Measurements from ENCODE around the gene LZTS2. TPM values are rescaled to one million over a fixed set of nuclear protein-coding genes. Genes with fewer than 3 reads are reported as not detected.

Gene LZTS2
- total RNA-seq, 1 donor from 2014 or later = 52.2 TPM

GRCh38 chr10:101003639-101004206 lies 4.1 kb downstream of the LZTS2 start:
- no peak overlapping the region for H3K4me3 Mint-ChIP-seq (ENCODE audit: unreplicated experiment)
- H3K9me3 Mint-ChIP-seq (ENCODE audit: unreplicated experiment) = no peaks in the 10 kb centered on the region

GRCh38 chr10:101005361-101005760 lies 5.8 kb downstream of the LZTS2 start:
- Mint-ChIP-seq H3K4me3 (ENCODE audit: unreplicated experiment) (no peak overlapping the region), H3K27me3 (ENCODE audit: unreplicated experiment) (peaks cover 6% of the 10 kb centered on the region), H3K27ac (ENCODE audit: unreplicated experiment) (no peak overlapping the region), H3K9me3 (ENCODE audit: unreplicated experiment) (no peaks in the 10 kb centered on the region), H3K36me3 (ENCODE audit: low read depth, unreplicated experiment) (peaks cover 12% of the 10 kb centered on the region), H3K4me1 (ENCODE audit: unreplicated experiment) (peaks cover 7% of the 10 kb centered on the region)
- no peak for TF ChIP-seq CTCF (IDR thresholded peaks at IDR 0.05; ENCODE audit: unreplicated experiment)
- DNase-seq (ENCODE audit: low spot score) = no peak

More at GRCh38 chr10:101003639-101004206, 4.1 kb downstream of the LZTS2 start:
- Mint-ChIP-seq H3K36me3 (ENCODE audit: low read depth, unreplicated experiment) (peaks cover 13% of the 10 kb centered on the region), H3K27me3 (ENCODE audit: unreplicated experiment) (peaks cover 7% of the 10 kb centered on the region), H3K27ac (ENCODE audit: unreplicated experiment) (no peak overlapping the region), H3K4me1 (ENCODE audit: unreplicated experiment) (peaks cover 9% of the 10 kb centered on the region)
- no peak for DNase-seq (ENCODE audit: low spot score)
- no peak for TF ChIP-seq CTCF (IDR thresholded peaks at IDR 0.05; ENCODE audit: unreplicated experiment)

- peaks cover 10% of the 10 kb centered on the region for H3K36me3 Mint-ChIP-seq (ENCODE audit: low read depth, unreplicated experiment)
Measured at GRCh38 chr10:101005869-101006567, 6.4 kb downstream of the LZTS2 start.

GRCh38 chr10:101006593-101007098 lies 7.0 kb downstream of the LZTS2 start:
- H3K9me3 Mint-ChIP-seq (ENCODE audit: unreplicated experiment) = no peaks in the 10 kb centered on the region
- H3K4me1 Mint-ChIP-seq (ENCODE audit: unreplicated experiment) = no peaks in the 10 kb centered on the region
- TF ChIP-seq CTCF (IDR thresholded peaks at IDR 0.05; ENCODE audit: unreplicated experiment) = no peak
- H3K4me3 Mint-ChIP-seq (ENCODE audit: unreplicated experiment) = no peak overlapping the region
- H3K27me3 Mint-ChIP-seq (ENCODE audit: unreplicated experiment) = peaks cover 3% of the 10 kb centered on the region
- DNase-seq (ENCODE audit: low spot score) = no peak
- H3K36me3 Mint-ChIP-seq (ENCODE audit: low read depth, unreplicated experiment) = peaks cover 7% of the 10 kb centered on the region
- no peak overlapping the region for H3K27ac Mint-ChIP-seq (ENCODE audit: unreplicated experiment)

More at GRCh38 chr10:101005869-101006567, 6.4 kb downstream of the LZTS2 start:
- H3K9me3 Mint-ChIP-seq (ENCODE audit: unreplicated experiment) = no peaks in the 10 kb centered on the region
- DNase-seq (ENCODE audit: low spot score) = no peak
- TF ChIP-seq CTCF (IDR thresholded peaks at IDR 0.05; ENCODE audit: unreplicated experiment) = no peak
- H3K4me1 Mint-ChIP-seq (ENCODE audit: unreplicated experiment) = peaks cover 3% of the 10 kb centered on the region
- H3K4me3 Mint-ChIP-seq (ENCODE audit: unreplicated experiment) = no peak overlapping the region
- peaks cover 5% of the 10 kb centered on the region for H3K27me3 Mint-ChIP-seq (ENCODE audit: unreplicated experiment)
- no peak overlapping the region for H3K27ac Mint-ChIP-seq (ENCODE audit: unreplicated experiment)
